Progenitor cell of endocrine pancreas (in vitro differentiated cells): ENCODE results near the gene POC1A. TPM values are rescaled to one million over a fixed set of nuclear protein-coding genes. Genes with fewer than 3 reads are reported as not detected.

Source experiments
- DNase-seq: peaks from one replicate; pipeline ENCODE4 v3.0.0; 2021; ENCODE audit warnings: low spot score; ENCODE audit not compliant: unreplicated experiment
- H3K27ac Mint-ChIP-seq: 2 replicates; pipeline ENCODE4 v1.8.0; 2021; ENCODE audit warnings: mild to moderate bottlenecking, moderate library complexity, mixed read lengths
- H3K27me3 Mint-ChIP-seq: 2 replicates; pipeline ENCODE4 v1.8.0; 2021; ENCODE audit warnings: mixed read lengths
- H3K36me3 Mint-ChIP-seq: 2 replicates; pipeline ENCODE4 v1.8.0; 2022; ENCODE audit warnings: mixed read lengths; ENCODE audit not compliant: insufficient read depth
- H3K4me1 Mint-ChIP-seq: 2 replicates; pipeline ENCODE4 v1.8.0; 2021; ENCODE audit warnings: low read depth, mixed read lengths
- H3K4me3 Mint-ChIP-seq: 2 replicates; pipeline ENCODE4 v1.8.0; 2021; ENCODE audit warnings: low read depth, mild to moderate bottlenecking, moderate library complexity, mixed read lengths
- H3K9me3 Mint-ChIP-seq: 2 replicates; pipeline ENCODE4 v1.8.0; 2021; ENCODE audit warnings: low read depth, mixed read lengths
- total RNA-seq: library from RNA; stranded (reverse); gene quantifications from 2 replicates; pipeline ENCODE4 v1.2.1, GENCODE V29; 2021
- TF ChIP-seq, protein P1 (sequence below): fragments of 200-600 bp; sonication (generic); IDR thresholded peaks from one replicate; pipeline ENCODE4 v1.5.0; 2021; ENCODE audit warnings: antibody characterized with exemption, mild to moderate bottlenecking; ENCODE audit not compliant: unreplicated experiment

POC1A gene
- total RNA-seq, 1 donor from 2014 or later, result 14.5 TPM

DNA sequence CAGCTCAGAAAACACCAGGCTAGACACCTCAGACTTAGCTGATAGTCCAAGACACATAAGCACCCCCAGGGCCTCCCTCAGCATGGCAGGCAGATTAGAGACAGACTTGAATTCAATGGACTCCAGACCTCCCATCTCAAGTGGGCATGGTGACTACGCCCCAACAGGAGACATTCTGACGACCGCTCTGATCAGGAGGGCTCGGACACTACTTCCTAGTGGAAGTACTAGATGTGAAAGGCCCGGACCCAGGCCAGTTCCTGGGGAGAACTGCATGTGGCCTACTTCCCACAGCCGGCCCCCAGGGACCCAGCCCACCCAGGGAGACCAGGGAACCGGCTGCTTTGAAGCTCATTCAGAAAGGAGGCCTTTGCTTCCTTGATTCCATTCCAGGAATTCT lies 16.9 kb downstream of the POC1A start:
- H3K36me3 Mint-ChIP-seq, result peaks cover 2% of the 10 kb centered on the region
- no peaks in the 10 kb centered on the region for H3K4me1 Mint-ChIP-seq
- H3K27ac Mint-ChIP-seq, result no peak overlapping the region
- no peak for DNase-seq
- no peaks in the 10 kb centered on the region for H3K27me3 Mint-ChIP-seq
- H3K4me3 Mint-ChIP-seq, result no peak overlapping the region
- no peaks in the 10 kb centered on the region for H3K9me3 Mint-ChIP-seq
- TF ChIP-seq, protein P1, sequence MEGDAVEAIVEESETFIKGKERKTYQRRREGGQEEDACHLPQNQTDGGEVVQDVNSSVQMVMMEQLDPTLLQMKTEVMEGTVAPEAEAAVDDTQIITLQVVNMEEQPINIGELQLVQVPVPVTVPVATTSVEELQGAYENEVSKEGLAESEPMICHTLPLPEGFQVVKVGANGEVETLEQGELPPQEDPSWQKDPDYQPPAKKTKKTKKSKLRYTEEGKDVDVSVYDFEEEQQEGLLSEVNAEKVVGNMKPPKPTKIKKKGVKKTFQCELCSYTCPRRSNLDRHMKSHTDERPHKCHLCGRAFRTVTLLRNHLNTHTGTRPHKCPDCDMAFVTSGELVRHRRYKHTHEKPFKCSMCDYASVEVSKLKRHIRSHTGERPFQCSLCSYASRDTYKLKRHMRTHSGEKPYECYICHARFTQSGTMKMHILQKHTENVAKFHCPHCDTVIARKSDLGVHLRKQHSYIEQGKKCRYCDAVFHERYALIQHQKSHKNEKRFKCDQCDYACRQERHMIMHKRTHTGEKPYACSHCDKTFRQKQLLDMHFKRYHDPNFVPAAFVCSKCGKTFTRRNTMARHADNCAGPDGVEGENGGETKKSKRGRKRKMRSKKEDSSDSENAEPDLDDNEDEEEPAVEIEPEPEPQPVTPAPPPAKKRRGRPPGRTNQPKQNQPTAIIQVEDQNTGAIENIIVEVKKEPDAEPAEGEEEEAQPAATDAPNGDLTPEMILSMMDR, result no peak

DNA sequence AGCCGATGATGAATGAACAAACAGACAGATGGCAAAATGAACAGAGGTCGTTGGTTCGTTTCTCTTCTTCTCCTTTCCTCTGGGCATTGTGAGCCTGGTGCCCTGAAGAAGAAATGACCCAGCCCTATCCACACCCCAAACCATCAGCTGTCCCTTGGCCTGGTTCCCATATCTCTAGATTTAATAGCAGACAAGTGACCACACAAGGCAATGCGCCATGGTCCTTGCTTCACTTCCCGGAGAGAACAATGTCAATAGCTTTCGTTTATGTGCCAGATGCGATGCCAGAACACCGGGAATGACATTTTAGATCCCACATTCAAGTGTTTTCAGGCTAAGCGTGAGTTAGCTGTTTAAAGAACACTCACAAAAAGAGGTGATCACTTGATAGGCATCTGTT lies 17.7 kb downstream of the POC1A start:
- peaks cover 2% of the 10 kb centered on the region for H3K36me3 Mint-ChIP-seq
- no peak for DNase-seq
- no peaks in the 10 kb centered on the region for H3K4me1 Mint-ChIP-seq
- H3K4me3 Mint-ChIP-seq, result no peak overlapping the region
- H3K27me3 Mint-ChIP-seq, result no peaks in the 10 kb centered on the region
- no peaks in the 10 kb centered on the region for H3K9me3 Mint-ChIP-seq
- no peak overlapping the region for H3K27ac Mint-ChIP-seq
- TF ChIP-seq, protein P1, result no peak

DNA sequence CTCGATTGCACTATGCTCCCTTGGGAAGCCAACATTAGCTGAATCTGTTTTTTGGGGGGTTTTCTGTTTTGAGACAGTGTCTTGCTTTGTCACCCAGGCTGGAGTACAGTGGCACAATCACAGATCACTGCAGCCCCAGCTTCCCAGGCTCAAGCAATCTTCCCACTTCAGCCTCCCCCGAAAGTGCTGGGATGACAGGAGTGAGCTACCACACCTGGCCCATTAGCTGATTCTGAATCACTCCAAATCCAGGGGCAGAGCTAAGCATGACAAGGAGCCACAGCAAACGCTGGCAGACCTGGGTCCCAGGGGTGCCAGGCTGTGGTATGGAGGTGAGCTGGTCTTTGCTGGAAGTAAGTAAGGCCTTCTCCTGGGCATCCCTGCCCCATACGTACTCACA lies 18.9 kb downstream of the POC1A start:
- H3K4me3 Mint-ChIP-seq, result no peak overlapping the region
- no peaks in the 10 kb centered on the region for H3K4me1 Mint-ChIP-seq
- no peaks in the 10 kb centered on the region for H3K9me3 Mint-ChIP-seq
- no peak overlapping the region for H3K27ac Mint-ChIP-seq
- H3K27me3 Mint-ChIP-seq, result no peaks in the 10 kb centered on the region
- H3K36me3 Mint-ChIP-seq, result peaks cover 2% of the 10 kb centered on the region
- no peak for DNase-seq
- TF ChIP-seq, protein P1, result no peak

DNA sequence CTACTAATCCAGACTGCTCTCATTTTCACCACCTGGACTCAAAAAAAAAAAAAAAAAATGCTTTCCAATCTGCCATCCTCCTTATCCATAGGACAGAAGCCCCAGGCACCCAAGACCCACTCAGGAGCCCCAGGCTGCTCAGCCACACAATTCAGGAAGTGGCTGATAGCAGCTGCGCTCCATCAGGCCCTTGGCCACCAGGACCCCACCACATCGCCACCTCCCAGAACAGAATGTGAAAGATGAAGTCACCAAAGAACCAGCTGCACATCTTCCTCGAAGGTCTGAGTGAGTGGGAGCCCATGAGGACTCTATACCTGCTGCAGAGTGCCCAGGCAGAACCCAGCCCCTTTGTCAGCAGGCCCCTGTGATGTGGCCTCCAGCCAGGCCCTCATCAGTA lies 19.5 kb downstream of the POC1A start:
- Mint-ChIP-seq H3K4me1 (no peaks in the 10 kb centered on the region), H3K27ac (no peak overlapping the region), H3K4me3 (no peak overlapping the region), H3K27me3 (no peaks in the 10 kb centered on the region), H3K9me3 (no peaks in the 10 kb centered on the region), H3K36me3 (peaks cover 2% of the 10 kb centered on the region)
- TF ChIP-seq, protein P1, result no peak
- DNase-seq, result no peak

DNA sequence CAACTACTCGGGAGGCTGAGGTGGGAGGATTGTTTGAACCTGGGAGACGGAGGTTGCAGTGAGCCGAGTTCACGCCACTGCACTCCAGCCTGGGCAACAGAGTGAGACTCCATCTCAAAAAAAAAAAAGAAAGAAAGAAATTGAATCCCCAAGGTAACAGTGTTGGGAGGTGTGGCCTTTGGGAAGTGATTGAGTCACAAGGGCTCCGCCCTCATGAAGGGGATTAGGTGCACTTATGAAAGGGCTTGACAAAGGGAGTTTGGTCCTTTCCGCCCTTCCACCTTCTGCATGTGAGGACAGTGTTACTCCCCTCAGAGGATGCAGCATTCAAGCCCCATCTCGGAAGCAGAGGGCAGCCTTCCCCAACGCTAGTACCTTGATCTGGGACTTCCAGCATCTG lies 21.3 kb downstream of the POC1A start:
- H3K9me3 Mint-ChIP-seq, result no peaks in the 10 kb centered on the region
- TF ChIP-seq, protein P1, result no peak
- DNase-seq, result no peak
- no peaks in the 10 kb centered on the region for H3K36me3 Mint-ChIP-seq
- H3K27ac Mint-ChIP-seq, result no peak overlapping the region
- no peaks in the 10 kb centered on the region for H3K4me1 Mint-ChIP-seq
- no peak overlapping the region for H3K4me3 Mint-ChIP-seq
- H3K27me3 Mint-ChIP-seq, result no peaks in the 10 kb centered on the region
